Measurements from ENCODE around the gene NDUFV3.
"Not testable (repeated sequence)": the region's sequence is repeated elsewhere in the genome, so short reads cannot be mapped to it uniquely, and the experiment has no call there.

NDUFV3 gene

GRCh38 chr21:42937960-42938605 lies 45.0 kb downstream of the NDUFV3 start:
- no peak for DNase-seq

- DNase-seq: not testable (repeated sequence)
Measured at GRCh38 chr21:42938606-42938995, 45.5 kb downstream of the NDUFV3 start.

GRCh38 chr21:42939582-42940413 lies 46.7 kb downstream of the NDUFV3 start:
- no peak for DNase-seq

- DNase-seq: no peak
Measured at GRCh38 chr21:42941696-42942085, 48.6 kb downstream of the NDUFV3 start.

GRCh38 chr21:42942244-42942643 lies 49.1 kb downstream of the NDUFV3 start:
- DNase-seq: no peak

GRCh38 chr21:42949094-42949755 lies 56.1 kb downstream of the NDUFV3 start:
- DNase-seq: not testable (repeated sequence)

- not testable (repeated sequence) for DNase-seq
Measured at GRCh38 chr21:42951193-42951592, 58.1 kb downstream of the NDUFV3 start.

GRCh38 chr21:42956824-42957630 lies 63.9 kb downstream of the NDUFV3 start:
- DNase-seq: no peak

- not testable (repeated sequence) for DNase-seq
Measured at GRCh38 chr21:42958122-42958521, 65.0 kb downstream of the NDUFV3 start.

- DNase-seq: no peak
Measured at GRCh38 chr21:42959728-42960127, 66.6 kb downstream of the NDUFV3 start.

GRCh38 chr21:42962380-42963007 lies 69.4 kb downstream of the NDUFV3 start:
- DNase-seq: no peak
